Transverse colon (tissue), 4 donors: ENCODE measurements around the gene LAMA2.

ENCODE experiments used
- EP300 ChIP-seq: sonication (generic); formaldehyde crosslinking; IDR thresholded peaks from one replicate; pipeline ENCODE4 v1.6.1; 2017; ENCODE audit warnings: antibody characterized with exemption, low read depth
- POLR2A ChIP-seq: fragments of 450-650 bp; IDR thresholded peaks from one replicate; pipeline ENCODE4 v1.6.1; 2016; ENCODE audit warnings: antibody characterized with exemption, mild to moderate bottlenecking, moderate library complexity
- POLR2AphosphoS5 ChIP-seq, 3 donors: sonication (generic); formaldehyde crosslinking; IDR thresholded peaks; one replicate each; pipeline ENCODE4 v1.6.1; 2016; ENCODE audit warnings: antibody characterized with exemption in 3 of 3
- TF ChIP-seq, protein P1 (sequence below), 5 experiments: fragments of 200-600 bp in 3 of 5; fragments of 450-650 bp in 2 of 5; sonication (generic) in 3 of 5; IDR thresholded peaks; 1 replicate in 2 of 5; 2 replicates in 3 of 5; pipeline ENCODE4 v1.5.1; 2016 to 2017; ENCODE audit warnings: antibody characterized with exemption in 5 of 5, inconsistent platforms in 3 of 5, mild to moderate bottlenecking in 2 of 5, moderate library complexity in 1 of 5

DNA sequence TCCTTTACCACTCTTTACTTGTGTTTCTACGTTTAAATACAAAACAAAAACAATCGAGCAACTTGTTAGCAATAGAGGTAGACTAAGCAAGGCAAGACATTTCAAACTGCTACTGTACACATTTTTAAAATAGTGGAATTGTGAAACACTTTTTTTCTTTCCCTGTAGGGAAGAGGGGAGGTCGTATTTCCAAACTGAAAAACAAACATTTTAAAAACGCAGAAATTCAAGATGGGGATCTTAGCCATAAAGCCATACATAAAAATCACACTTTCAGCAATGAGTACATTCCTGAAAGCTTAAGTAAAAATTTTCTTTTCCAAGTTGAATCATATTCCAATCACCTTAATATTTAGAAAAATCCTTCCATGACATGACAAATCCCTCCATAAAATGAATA lies 267.6 kb downstream of the LAMA2 start:
- TF ChIP-seq, protein P1, sequence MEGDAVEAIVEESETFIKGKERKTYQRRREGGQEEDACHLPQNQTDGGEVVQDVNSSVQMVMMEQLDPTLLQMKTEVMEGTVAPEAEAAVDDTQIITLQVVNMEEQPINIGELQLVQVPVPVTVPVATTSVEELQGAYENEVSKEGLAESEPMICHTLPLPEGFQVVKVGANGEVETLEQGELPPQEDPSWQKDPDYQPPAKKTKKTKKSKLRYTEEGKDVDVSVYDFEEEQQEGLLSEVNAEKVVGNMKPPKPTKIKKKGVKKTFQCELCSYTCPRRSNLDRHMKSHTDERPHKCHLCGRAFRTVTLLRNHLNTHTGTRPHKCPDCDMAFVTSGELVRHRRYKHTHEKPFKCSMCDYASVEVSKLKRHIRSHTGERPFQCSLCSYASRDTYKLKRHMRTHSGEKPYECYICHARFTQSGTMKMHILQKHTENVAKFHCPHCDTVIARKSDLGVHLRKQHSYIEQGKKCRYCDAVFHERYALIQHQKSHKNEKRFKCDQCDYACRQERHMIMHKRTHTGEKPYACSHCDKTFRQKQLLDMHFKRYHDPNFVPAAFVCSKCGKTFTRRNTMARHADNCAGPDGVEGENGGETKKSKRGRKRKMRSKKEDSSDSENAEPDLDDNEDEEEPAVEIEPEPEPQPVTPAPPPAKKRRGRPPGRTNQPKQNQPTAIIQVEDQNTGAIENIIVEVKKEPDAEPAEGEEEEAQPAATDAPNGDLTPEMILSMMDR (IDR thresholded peaks at IDR 0.05), result no peak
- TF ChIP-seq POLR2A, result no peak
- TF ChIP-seq POLR2AphosphoS5 (IDR thresholded peaks at IDR 0.05), result no peak
- TF ChIP-seq EP300, result no peak
